Medulla oblongata (tissue), 1 donor: ENCODE results near the gene UNC45A.
"Not testable (repeated sequence)": the region's sequence is repeated elsewhere in the genome, so short reads cannot be mapped to it uniquely, and the experiment has no call there.

Source experiments
- DNase-seq: peaks from one replicate; pipeline ENCODE4 v3.0.0-alpha.2; 2015; ENCODE audit errors: extremely low spot score

UNC45A gene

GRCh38 chr15:90903733-90904536, 31.1 kb upstream of the UNC45A start:
- DNase-seq = no peak

GRCh38 chr15:90904746-90905145, 30.3 kb upstream of the UNC45A start:
- no peak for DNase-seq

GRCh38 chr15:90905306-90906180, 29.5 kb upstream of the UNC45A start:
- no peak for DNase-seq

- DNase-seq = no peak
Measured at GRCh38 chr15:90906181-90906849, 28.8 kb upstream of the UNC45A start.

GRCh38 chr15:90907051-90907660, 27.9 kb upstream of the UNC45A start:
- DNase-seq = no peak

GRCh38 chr15:90907838-90908507, 27.1 kb upstream of the UNC45A start:
- peak; percentile 58 for DNase-seq

GRCh38 chr15:90909449-90909848, 25.6 kb upstream of the UNC45A start:
- not testable (repeated sequence) for DNase-seq

- no peak for DNase-seq
Measured at GRCh38 chr15:90909976-90910375, 25.1 kb upstream of the UNC45A start.

- DNase-seq = no peak
Measured at GRCh38 chr15:90910441-90911301, 24.4 kb upstream of the UNC45A start.

- DNase-seq = no peak
Measured at GRCh38 chr15:90911302-90911623, 23.8 kb upstream of the UNC45A start.

GRCh38 chr15:90911906-90912769, 22.9 kb upstream of the UNC45A start:
- DNase-seq = no peak

GRCh38 chr15:90912770-90913075, 22.4 kb upstream of the UNC45A start:
- no peak for DNase-seq

GRCh38 chr15:90913398-90913944, 21.6 kb upstream of the UNC45A start:
- no peak for DNase-seq

- DNase-seq = no peak
Measured at GRCh38 chr15:90914305-90915080, 20.6 kb upstream of the UNC45A start.

- DNase-seq = no peak
Measured at GRCh38 chr15:90915216-90915807, 19.8 kb upstream of the UNC45A start.

GRCh38 chr15:90915808-90916440, 19.2 kb upstream of the UNC45A start:
- DNase-seq = peak; percentile 65

GRCh38 chr15:90916461-90916860, 18.6 kb upstream of the UNC45A start:
- DNase-seq = no peak

- no peak for DNase-seq
Measured at GRCh38 chr15:90917569-90917968, 17.5 kb upstream of the UNC45A start.
